Measurements from ENCODE around the gene PLEKHN1.

The PLEKHN1 gene

GRCh38 chr1:925561-926421, 40.5 kb upstream of the PLEKHN1 start:
- no peak overlapping the region for H3K27ac Mint-ChIP-seq
- H3K4me3 Mint-ChIP-seq = peak overlapping the region; percentile 32
- H3K4me1 Mint-ChIP-seq (ENCODE audit: low read depth) = peaks cover 18% of the 10 kb centered on the region
- H3K36me3 Mint-ChIP-seq (ENCODE audit: low read depth) = no peaks in the 10 kb centered on the region
- intact Hi-C loops (cut with micrococcal nuclease) = no loop called here
- no peaks in the 10 kb centered on the region for H3K9me3 Mint-ChIP-seq
- peaks cover 87% of the 10 kb centered on the region for H3K27me3 Mint-ChIP-seq

- Mint-ChIP-seq H3K9me3 (no peaks in the 10 kb centered on the region), H3K27ac (no peak overlapping the region), H3K4me1 (ENCODE audit: low read depth) (peaks cover 7% of the 10 kb centered on the region), H3K36me3 (ENCODE audit: low read depth) (no peaks in the 10 kb centered on the region), H3K4me3 (no peak overlapping the region), H3K27me3 (peaks cover 83% of the 10 kb centered on the region)
- intact Hi-C loops (cut with micrococcal nuclease) = no loop called here
Observed at GRCh38 chr1:927234-927633, 39.0 kb upstream of the PLEKHN1 start.

GRCh38 chr1:927748-928147, 38.5 kb upstream of the PLEKHN1 start:
- Mint-ChIP-seq H3K4me1 (ENCODE audit: low read depth) (peaks cover 7% of the 10 kb centered on the region), H3K36me3 (ENCODE audit: low read depth) (no peaks in the 10 kb centered on the region), H3K4me3 (no peak overlapping the region), H3K27ac (no peak overlapping the region), H3K27me3 (peaks cover 83% of the 10 kb centered on the region), H3K9me3 (no peaks in the 10 kb centered on the region)
- intact Hi-C loops (cut with micrococcal nuclease) = no loop called here

GRCh38 chr1:928825-929661, 37.2 kb upstream of the PLEKHN1 start:
- H3K27me3 Mint-ChIP-seq = peaks cover 85% of the 10 kb centered on the region
- H3K9me3 Mint-ChIP-seq = no peaks in the 10 kb centered on the region
- no peak overlapping the region for H3K27ac Mint-ChIP-seq
- intact Hi-C loops (cut with micrococcal nuclease) = no loop called here
- H3K4me1 Mint-ChIP-seq (ENCODE audit: low read depth) = no peaks in the 10 kb centered on the region
- H3K4me3 Mint-ChIP-seq = no peak overlapping the region
- H3K36me3 Mint-ChIP-seq (ENCODE audit: low read depth) = no peaks in the 10 kb centered on the region

- Mint-ChIP-seq H3K4me3 (no peak overlapping the region), H3K27me3 (peaks cover 82% of the 10 kb centered on the region), H3K36me3 (ENCODE audit: low read depth) (no peaks in the 10 kb centered on the region), H3K9me3 (no peaks in the 10 kb centered on the region), H3K27ac (no peak overlapping the region), H3K4me1 (ENCODE audit: low read depth) (no peaks in the 10 kb centered on the region)
- intact Hi-C loops (cut with micrococcal nuclease) = no loop called here
Observed at GRCh38 chr1:929712-930632, 36.3 kb upstream of the PLEKHN1 start.

GRCh38 chr1:930633-931138, 35.6 kb upstream of the PLEKHN1 start:
- H3K9me3 Mint-ChIP-seq = no peaks in the 10 kb centered on the region
- no peaks in the 10 kb centered on the region for H3K4me1 Mint-ChIP-seq (ENCODE audit: low read depth)
- no peak overlapping the region for H3K27ac Mint-ChIP-seq
- no peak overlapping the region for H3K4me3 Mint-ChIP-seq
- no peaks in the 10 kb centered on the region for H3K36me3 Mint-ChIP-seq (ENCODE audit: low read depth)
- H3K27me3 Mint-ChIP-seq = peaks cover 84% of the 10 kb centered on the region
- intact Hi-C loops (cut with micrococcal nuclease) = no loop called here

GRCh38 chr1:931380-932172, 34.7 kb upstream of the PLEKHN1 start:
- Mint-ChIP-seq H3K9me3 (no peaks in the 10 kb centered on the region), H3K27me3 (peaks cover 82% of the 10 kb centered on the region), H3K36me3 (ENCODE audit: low read depth) (no peaks in the 10 kb centered on the region), H3K4me1 (ENCODE audit: low read depth) (no peaks in the 10 kb centered on the region), H3K27ac (no peak overlapping the region), H3K4me3 (no peak overlapping the region)
- intact Hi-C loops (cut with micrococcal nuclease) = no loop called here

- H3K36me3 Mint-ChIP-seq (ENCODE audit: low read depth) = no peaks in the 10 kb centered on the region
- no peak overlapping the region for H3K4me3 Mint-ChIP-seq
- no peaks in the 10 kb centered on the region for H3K4me1 Mint-ChIP-seq (ENCODE audit: low read depth)
- H3K9me3 Mint-ChIP-seq = no peaks in the 10 kb centered on the region
- no peak overlapping the region for H3K27ac Mint-ChIP-seq
- intact Hi-C loops (cut with micrococcal nuclease) = no loop called here
- peaks cover 82% of the 10 kb centered on the region for H3K27me3 Mint-ChIP-seq
Observed at GRCh38 chr1:932173-932510, 34.1 kb upstream of the PLEKHN1 start.

GRCh38 chr1:932776-933602, 33.3 kb upstream of the PLEKHN1 start:
- Mint-ChIP-seq H3K4me1 (ENCODE audit: low read depth) (no peaks in the 10 kb centered on the region), H3K27ac (no peak overlapping the region), H3K36me3 (ENCODE audit: low read depth) (no peaks in the 10 kb centered on the region), H3K4me3 (no peak overlapping the region), H3K27me3 (peaks cover 79% of the 10 kb centered on the region), H3K9me3 (no peaks in the 10 kb centered on the region)
- intact Hi-C loops (cut with micrococcal nuclease) = no loop called here

- intact Hi-C loops (cut with micrococcal nuclease) = no loop called here
- Mint-ChIP-seq H3K4me1 (ENCODE audit: low read depth) (no peaks in the 10 kb centered on the region), H3K9me3 (no peaks in the 10 kb centered on the region), H3K4me3 (no peak overlapping the region), H3K36me3 (ENCODE audit: low read depth) (no peaks in the 10 kb centered on the region), H3K27me3 (peaks cover 79% of the 10 kb centered on the region), H3K27ac (no peak overlapping the region)
Observed at GRCh38 chr1:933603-933940, 32.7 kb upstream of the PLEKHN1 start.

GRCh38 chr1:934991-935750, 31.1 kb upstream of the PLEKHN1 start:
- Mint-ChIP-seq H3K9me3 (no peaks in the 10 kb centered on the region), H3K4me3 (no peak overlapping the region), H3K4me1 (ENCODE audit: low read depth) (no peaks in the 10 kb centered on the region), H3K36me3 (ENCODE audit: low read depth) (no peaks in the 10 kb centered on the region), H3K27me3 (peaks cover 79% of the 10 kb centered on the region), H3K27ac (no peak overlapping the region)
- intact Hi-C loops (cut with micrococcal nuclease) = no loop called here

- H3K27ac Mint-ChIP-seq = no peak overlapping the region
- no peaks in the 10 kb centered on the region for H3K9me3 Mint-ChIP-seq
- H3K4me3 Mint-ChIP-seq = no peak overlapping the region
- intact Hi-C loops (cut with micrococcal nuclease) = no loop called here
- H3K36me3 Mint-ChIP-seq (ENCODE audit: low read depth) = no peaks in the 10 kb centered on the region
- peaks cover 2% of the 10 kb centered on the region for H3K4me1 Mint-ChIP-seq (ENCODE audit: low read depth)
- peaks cover 80% of the 10 kb centered on the region for H3K27me3 Mint-ChIP-seq
Observed at GRCh38 chr1:935751-936231, 30.5 kb upstream of the PLEKHN1 start.

All from dendritic cell treated with granulocyte-macrophage colony-stimulating factor and Interleukin-4, amounts not matched to agents 40 ng/mL and 50 ng/mL, for 4 days (primary cell).